ENCODE data around the gene HAPLN1. TPM values are rescaled to one million over a fixed set of nuclear protein-coding genes. Genes with fewer than 3 reads are reported as not detected.

Gene HAPLN1
- total and polyA plus RNA-seq, 4 donors = 0.03 to 1.5 (median 0.15) TPM

GRCh38 chr5:83590966-83591365, 129.7 kb downstream of the HAPLN1 start:
- Histone ChIP-seq H3K9me3 (ENCODE audit: control insufficient read depth in 4 of 4, insufficient read depth in 3 of 4, low read length in 3 of 4) (no peaks in the 10 kb centered on the region), H3K4me1 (ENCODE audit: control insufficient read depth in 5 of 5, insufficient read depth in 5 of 5, low read length in 5 of 5) (peaks cover 0 to 4% (median 0%) of the 10 kb centered on the region in 5 donors), H3K36me3 (ENCODE audit: control insufficient read depth in 4 of 4, insufficient read depth in 4 of 4, low read length in 4 of 4) (no peaks in the 10 kb centered on the region), H3K9ac (ENCODE audit: insufficient read depth in 1 of 2, low read length in 2 of 2) (no peak overlapping the region), H3K4me3 (no peak overlapping the region), H3K27ac (ENCODE audit: low read depth in 1 of 2, low read length in 1 of 2) (no peak overlapping the region), H3K27me3 (ENCODE audit: control insufficient read depth in 3 of 3, insufficient read depth in 3 of 3, low read length in 2 of 3) (no peaks in the 10 kb centered on the region)
- DNase-seq (no peak), ATAC-seq (ENCODE audit: insufficient read depth, low FRiP score) (no peak)
- TF ChIP-seq, protein P1, sequence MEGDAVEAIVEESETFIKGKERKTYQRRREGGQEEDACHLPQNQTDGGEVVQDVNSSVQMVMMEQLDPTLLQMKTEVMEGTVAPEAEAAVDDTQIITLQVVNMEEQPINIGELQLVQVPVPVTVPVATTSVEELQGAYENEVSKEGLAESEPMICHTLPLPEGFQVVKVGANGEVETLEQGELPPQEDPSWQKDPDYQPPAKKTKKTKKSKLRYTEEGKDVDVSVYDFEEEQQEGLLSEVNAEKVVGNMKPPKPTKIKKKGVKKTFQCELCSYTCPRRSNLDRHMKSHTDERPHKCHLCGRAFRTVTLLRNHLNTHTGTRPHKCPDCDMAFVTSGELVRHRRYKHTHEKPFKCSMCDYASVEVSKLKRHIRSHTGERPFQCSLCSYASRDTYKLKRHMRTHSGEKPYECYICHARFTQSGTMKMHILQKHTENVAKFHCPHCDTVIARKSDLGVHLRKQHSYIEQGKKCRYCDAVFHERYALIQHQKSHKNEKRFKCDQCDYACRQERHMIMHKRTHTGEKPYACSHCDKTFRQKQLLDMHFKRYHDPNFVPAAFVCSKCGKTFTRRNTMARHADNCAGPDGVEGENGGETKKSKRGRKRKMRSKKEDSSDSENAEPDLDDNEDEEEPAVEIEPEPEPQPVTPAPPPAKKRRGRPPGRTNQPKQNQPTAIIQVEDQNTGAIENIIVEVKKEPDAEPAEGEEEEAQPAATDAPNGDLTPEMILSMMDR (IDR thresholded peaks at IDR 0.05; ENCODE audit: control extremely low read depth, extremely low read depth) = no peak
- WGBS, 2 donors = 75 to 87% methylated on average over 4 of the region's 4 CpGs

DNA sequence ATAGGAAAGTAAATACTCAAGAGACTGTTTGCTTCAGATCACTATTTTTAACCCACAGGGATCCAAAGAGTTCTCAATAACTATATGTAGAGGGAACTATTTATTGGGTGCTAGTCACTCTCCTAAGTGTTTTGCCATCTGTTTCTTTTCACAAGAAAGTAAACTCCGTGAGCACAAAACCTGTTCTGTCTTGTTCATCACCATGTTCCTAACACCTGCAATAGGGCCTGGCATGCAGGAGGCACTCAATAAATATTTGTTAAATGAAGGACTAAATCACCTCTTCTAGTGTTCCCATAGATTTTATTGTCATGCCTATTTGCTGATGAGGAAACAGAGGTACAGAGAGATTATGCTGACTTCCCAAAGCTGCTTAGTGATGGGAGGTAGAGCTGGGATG, 130.9 kb downstream of the HAPLN1 start:
- no peak overlapping the region for H3K9ac ChIP-seq (ENCODE audit: insufficient read depth in 1 of 2, low read length in 2 of 2)
- H3K4me1 ChIP-seq (ENCODE audit: control insufficient read depth in 5 of 5, insufficient read depth in 5 of 5, low read length in 5 of 5) = peaks cover 0 to 7% (median 0%) of the 10 kb centered on the region in 5 donors
- no peaks in the 10 kb centered on the region for H3K36me3 ChIP-seq (ENCODE audit: control insufficient read depth in 4 of 4, insufficient read depth in 4 of 4, low read length in 4 of 4)
- DNase-seq (no peak), ATAC-seq (ENCODE audit: insufficient read depth, low FRiP score) (no peak)
- H3K27ac ChIP-seq (ENCODE audit: low read depth in 1 of 2, low read length in 1 of 2) = no peak overlapping the region
- no peaks in the 10 kb centered on the region for H3K27me3 ChIP-seq (ENCODE audit: control insufficient read depth in 3 of 3, insufficient read depth in 3 of 3, low read length in 2 of 3)
- TF ChIP-seq, protein P1 (IDR thresholded peaks at IDR 0.05; ENCODE audit: control extremely low read depth, extremely low read depth) = no peak
- no peaks in the 10 kb centered on the region for H3K9me3 ChIP-seq (ENCODE audit: control insufficient read depth in 4 of 4, insufficient read depth in 3 of 4, low read length in 3 of 4)
- no peak overlapping the region for H3K4me3 ChIP-seq
- WGBS, 2 donors = 73 to 76% methylated on average over 1 of the region's 1 CpG

Small RNA genes within 50 kb of the gene (small RNA-seq; reads per million reads assigned to genes)
- not detected for gene RN7SKP295 (ENCODE audit: low replicate concordance)
- gene RNU6-620P (ENCODE audit: low replicate concordance) = not detected

Other genes with a start within 250 kb of the HAPLN1 start
- 100 to 1,000 TPM; 189 to 276 TPM for gene VCAN, start 249.1 kb downstream of the HAPLN1 start, total RNA-seq
- gene VCAN, start 249.1 kb downstream of the HAPLN1 start, polyA plus RNA-seq = 100 to 1,000 TPM in 1 of 2 donors, 10 to 100 TPM in 1; 11.6 to 123 TPM